Nephron (organoid): ENCODE data around the gene NUDT3.
A peak's percentile ranks its signal among the peaks of the same experiment; 100 is the strongest.
"Not testable (repeated sequence)": the region's sequence is repeated elsewhere in the genome, so short reads cannot be mapped to it uniquely, and the experiment has no call there.

Source experiments
- H3K27ac Mint-ChIP-seq, 3 experiments: 2 replicates each; pipeline ENCODE4 v1.8.0; 2020; ENCODE audit warnings: mixed read lengths in 3 of 3, mild to moderate bottlenecking in 2 of 3, moderate library complexity in 1 of 3
- H3K27me3 Mint-ChIP-seq: 2 replicates; pipeline ENCODE4 v1.8.0; 2021; ENCODE audit warnings: low read depth, mild to moderate bottlenecking, moderate library complexity, mixed read lengths
- H3K36me3 Mint-ChIP-seq: 2 replicates; pipeline ENCODE4 v1.8.0; 2020; ENCODE audit warnings: low read depth, mixed read lengths
- H3K4me1 Mint-ChIP-seq: 2 replicates; pipeline ENCODE4 v1.8.0; 2020; ENCODE audit warnings: mixed read lengths
- H3K4me3 Mint-ChIP-seq, 3 experiments: 2 replicates each; pipeline ENCODE4 v1.8.0; 2020; ENCODE audit warnings: mild to moderate bottlenecking in 3 of 3, mixed read lengths in 3 of 3, moderate library complexity in 2 of 3
- H3K9me3 Mint-ChIP-seq: 2 replicates; pipeline ENCODE4 v1.8.0; 2020; ENCODE audit warnings: mixed read lengths
- CTCF ChIP-seq, 3 experiments: fragments of 200-600 bp; sonication (generic); IDR thresholded peaks; one replicate each; pipeline ENCODE4 v1.5.0; 2021; ENCODE audit warnings: antibody characterized with exemption in 3 of 3; ENCODE audit not compliant: unreplicated experiment in 3 of 3

Gene NUDT3

GRCh38 chr6:34373511-34373910 lies 19.0 kb downstream of the NUDT3 start:
- no peaks in the 10 kb centered on the region for H3K27me3 Mint-ChIP-seq
- peaks cover 8% of the 10 kb centered on the region for H3K36me3 Mint-ChIP-seq
- peaks cover 5% of the 10 kb centered on the region for H3K4me1 Mint-ChIP-seq
- no peak for TF ChIP-seq CTCF (IDR thresholded peaks at IDR 0.05; ENCODE audit: unreplicated experiment in 3 of 3)
- no peak overlapping the region for H3K27ac Mint-ChIP-seq
- H3K4me3 Mint-ChIP-seq, result no peak overlapping the region
- no peaks in the 10 kb centered on the region for H3K9me3 Mint-ChIP-seq

GRCh38 chr6:34371865-34372264 lies 20.6 kb downstream of the NUDT3 start:
- not testable (repeated sequence) for H3K27me3 Mint-ChIP-seq, H3K36me3 Mint-ChIP-seq, H3K27ac Mint-ChIP-seq

GRCh38 chr6:34370361-34370760 lies 22.1 kb downstream of the NUDT3 start:
- Mint-ChIP-seq H3K9me3 (no peaks in the 10 kb centered on the region), H3K36me3 (peaks cover 8% of the 10 kb centered on the region), H3K27me3 (no peaks in the 10 kb centered on the region), H3K4me1 (peaks cover 4% of the 10 kb centered on the region), H3K27ac (no peak overlapping the region), H3K4me3 (peak overlapping the region in 1 of 3 experiments; percentile 8)
- no peak for TF ChIP-seq CTCF (IDR thresholded peaks at IDR 0.05; ENCODE audit: unreplicated experiment in 3 of 3)

More at GRCh38 chr6:34371865-34372264, 20.6 kb downstream of the NUDT3 start:
- not testable (repeated sequence) for H3K4me1 Mint-ChIP-seq, H3K9me3 Mint-ChIP-seq, H3K4me3 Mint-ChIP-seq

GRCh38 chr6:34369385-34369784 lies 23.1 kb downstream of the NUDT3 start:
- Mint-ChIP-seq H3K4me3 (no peak overlapping the region), H3K36me3 (peaks cover 8% of the 10 kb centered on the region), H3K27me3 (no peaks in the 10 kb centered on the region), H3K9me3 (no peaks in the 10 kb centered on the region), H3K27ac (no peak overlapping the region), H3K4me1 (peaks cover 7% of the 10 kb centered on the region)
- no peak for TF ChIP-seq CTCF (IDR thresholded peaks at IDR 0.05; ENCODE audit: unreplicated experiment in 3 of 3)

- Mint-ChIP-seq H3K27ac (no peak overlapping the region), H3K9me3 (no peaks in the 10 kb centered on the region), H3K27me3 (no peaks in the 10 kb centered on the region), H3K4me3 (no peak overlapping the region), H3K4me1 (peaks cover 30% of the 10 kb centered on the region), H3K36me3 (peaks cover 8% of the 10 kb centered on the region)
- no peak for TF ChIP-seq CTCF (IDR thresholded peaks at IDR 0.05; ENCODE audit: unreplicated experiment in 3 of 3)
Measured at GRCh38 chr6:34366639-34366921, 25.9 kb downstream of the NUDT3 start.

GRCh38 chr6:34365781-34366638 lies 26.5 kb downstream of the NUDT3 start:
- H3K27me3 Mint-ChIP-seq, H3K4me3 Mint-ChIP-seq, H3K9me3 Mint-ChIP-seq, H3K36me3 Mint-ChIP-seq: not testable (repeated sequence)
- Mint-ChIP-seq H3K4me1 (peaks cover 33% of the 10 kb centered on the region), H3K27ac (peak overlapping the region in 2 of 3 experiments; percentile 33 to 83)

- H3K4me3 Mint-ChIP-seq, H3K36me3 Mint-ChIP-seq, H3K9me3 Mint-ChIP-seq, H3K27me3 Mint-ChIP-seq: not testable (repeated sequence)
- Mint-ChIP-seq H3K27ac (peak overlapping the region; percentile 37 to 59 (median 44)), H3K4me1 (peaks cover 52% of the 10 kb centered on the region)
Measured at GRCh38 chr6:34363681-34364075, 28.8 kb downstream of the NUDT3 start.
